HG02623 (cell line): ENCODE data around the gene SRMS.

Experiments used
- ATAC-seq: cut with Tn5 transposase; IDR thresholded peaks from one replicate; pipeline ENCODE4 v1.9.1; 2021; ENCODE audit warnings: moderate library complexity; ENCODE audit not compliant: unreplicated experiment

The SRMS gene

DNA sequence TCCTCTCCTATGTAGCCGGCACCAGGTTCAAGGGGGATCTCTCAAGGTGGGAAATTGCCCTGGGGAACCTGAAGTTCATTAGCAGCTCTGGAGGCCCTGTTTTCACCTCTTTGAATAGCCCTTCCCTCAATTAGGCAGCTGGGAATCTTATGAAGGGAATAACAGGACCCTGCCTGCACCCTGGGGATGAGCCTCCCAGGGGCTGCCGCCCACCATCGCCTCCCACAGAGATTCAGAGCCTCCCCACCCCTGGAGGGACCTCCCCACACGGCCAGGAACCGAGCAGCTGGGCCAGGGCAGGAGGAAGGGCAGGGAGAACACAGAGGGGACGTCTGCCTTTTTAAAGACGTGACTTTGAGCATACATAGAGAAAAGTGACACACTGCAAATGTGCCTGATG, 44.0 kb downstream of the SRMS start:
- ATAC-seq = no peak

- no peak for ATAC-seq
Observed at GRCh38 chr20:63502671-63503172, 44.8 kb downstream of the SRMS start.

- no peak for ATAC-seq
Observed at GRCh38 chr20:63501818-63502670, 45.5 kb downstream of the SRMS start.

DNA sequence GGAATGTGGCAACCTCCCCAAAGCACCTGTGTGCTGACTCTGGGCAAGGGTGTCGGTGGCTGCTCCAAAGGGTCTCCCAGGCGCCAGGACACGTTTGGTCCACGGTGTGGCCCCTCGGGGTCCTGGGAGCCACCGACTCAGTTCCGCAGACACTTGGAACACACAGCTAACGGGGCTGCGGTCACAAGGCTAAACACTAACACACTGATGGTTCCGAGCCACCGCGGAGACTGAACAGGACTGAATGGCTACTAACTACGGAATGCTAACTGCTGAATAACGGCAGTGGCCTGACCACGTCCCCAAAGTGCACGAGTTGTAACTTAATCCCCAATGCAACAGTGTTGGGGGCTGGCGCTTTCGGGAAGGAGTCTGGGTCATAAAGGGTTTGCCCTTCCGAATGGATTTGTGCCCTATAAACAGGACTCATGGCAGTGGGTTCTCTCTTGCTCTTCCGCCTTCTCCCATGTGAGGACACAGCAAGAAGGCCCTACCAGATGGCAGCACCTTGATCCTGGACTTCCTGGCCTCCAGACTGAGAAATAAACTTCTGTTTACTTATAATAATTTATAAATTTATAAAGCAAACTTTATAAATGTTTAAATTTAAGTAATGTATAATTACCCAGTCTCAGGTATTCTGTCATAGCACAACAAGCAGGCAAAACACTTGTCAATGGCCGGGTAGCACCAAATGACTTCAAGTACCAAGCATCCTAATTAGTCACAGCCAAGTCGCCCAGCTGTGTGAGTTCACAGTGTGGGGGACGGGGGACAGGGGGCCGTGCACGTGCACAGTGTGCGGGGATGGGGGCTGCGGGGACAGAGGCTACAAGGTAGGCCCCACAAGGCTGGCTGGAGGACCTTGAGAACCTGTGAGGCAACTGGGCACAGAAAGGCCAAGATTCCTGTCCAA, 46.4 kb downstream of the SRMS start:
- ATAC-seq = no peak

DNA sequence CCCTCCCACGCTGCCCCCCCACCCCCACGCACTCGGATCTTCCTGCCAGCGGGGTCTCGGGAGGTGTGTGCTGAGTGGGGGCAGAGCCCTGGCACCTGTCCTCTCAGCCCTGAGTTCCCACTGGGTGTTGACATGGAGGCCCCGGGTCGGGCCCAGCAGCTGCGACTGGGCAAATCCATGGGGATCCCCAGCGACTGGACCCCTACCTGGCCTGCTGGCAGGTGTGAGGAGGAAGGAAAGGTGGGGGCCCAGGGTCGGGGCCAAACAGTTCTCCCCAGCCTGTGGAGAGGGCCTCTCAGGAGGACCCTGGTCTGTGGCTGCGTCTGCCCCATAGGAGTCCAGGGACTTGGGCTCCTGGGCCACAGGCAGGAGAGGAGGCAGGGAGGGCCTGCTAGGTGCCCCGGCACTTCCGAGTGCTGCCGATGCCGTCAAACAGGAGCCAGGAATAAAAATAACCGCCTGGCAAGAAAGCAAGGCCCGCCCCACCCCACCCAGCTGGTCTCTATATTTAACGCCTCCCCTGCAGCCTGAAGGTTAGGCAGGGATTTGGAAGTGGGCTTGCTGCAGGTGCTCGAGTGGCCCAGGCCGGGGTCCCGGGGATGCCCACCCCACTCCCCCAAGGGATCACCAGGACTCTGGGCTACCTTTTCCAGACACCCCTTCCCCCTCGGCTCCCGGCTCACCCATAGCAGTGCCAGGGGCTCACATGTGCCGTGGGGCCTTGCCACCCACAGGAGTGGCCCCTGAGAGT, 47.2 kb downstream of the SRMS start:
- ATAC-seq = no peak

GRCh38 chr20:63499338-63499969, 48.1 kb downstream of the SRMS start:
- ATAC-seq = no peak

GRCh38 chr20:63498960-63499337, 48.6 kb downstream of the SRMS start, which contains the start of gene EEF1A2:
Gene EEF1A2 (minus strand): TSS chr20:63499083. CDS start chr20:63497763, 1,320 bp downstream.
- no peak for ATAC-seq

DNA sequence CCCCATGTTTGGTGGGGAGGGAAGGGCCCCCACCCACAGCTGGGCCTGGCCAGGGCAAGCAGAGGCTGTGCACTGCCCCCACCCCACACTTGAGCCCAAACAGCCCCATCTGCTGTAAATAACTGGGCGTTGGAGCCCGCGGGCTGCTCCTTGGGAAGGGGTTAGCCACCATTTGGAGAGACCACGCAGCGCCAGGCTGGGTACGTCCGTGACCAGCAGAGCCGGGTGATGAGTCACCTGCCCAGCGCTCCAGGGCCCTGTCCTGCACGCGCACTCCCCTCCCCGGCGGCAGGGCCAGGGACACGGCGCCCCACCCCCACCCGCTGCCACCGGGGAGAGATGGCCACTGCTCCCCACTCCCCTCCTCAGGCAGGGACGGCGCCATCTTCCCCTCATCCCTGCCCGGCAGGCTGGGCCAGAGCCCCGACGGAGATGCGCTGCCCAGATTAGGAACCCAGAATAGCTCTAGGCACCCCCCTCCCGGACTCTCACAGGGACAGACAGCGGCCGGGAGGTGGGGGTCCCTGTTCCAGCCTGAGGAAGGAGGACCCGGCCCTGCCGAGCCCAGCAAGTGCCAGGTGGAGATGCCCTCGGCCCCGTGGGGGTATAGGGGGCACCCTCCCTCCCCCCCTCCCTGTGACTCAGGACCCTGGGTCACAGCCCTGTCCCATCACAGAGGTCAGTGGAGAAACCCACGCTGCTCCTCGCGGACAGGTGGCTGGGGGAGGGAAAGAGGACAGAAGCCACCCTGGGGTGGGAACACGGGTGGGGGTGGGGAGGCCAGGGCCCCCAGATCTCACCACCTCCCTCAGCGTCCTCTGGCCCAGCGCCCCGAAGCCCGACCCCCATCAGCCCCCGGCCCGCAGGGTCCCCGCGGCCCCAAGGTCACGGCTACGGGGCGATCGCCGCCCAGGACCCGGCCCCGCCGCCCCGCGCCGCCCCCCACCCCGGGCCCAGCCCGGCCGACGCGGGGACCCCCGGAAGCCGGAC, 49.3 kb downstream of the SRMS start:
- ATAC-seq = no peak

- ATAC-seq = no peak
Observed at GRCh38 chr20:63497138-63497945, 50.2 kb downstream of the SRMS start.

GRCh38 chr20:63496596-63497120, 50.9 kb downstream of the SRMS start:
- no peak for ATAC-seq

DNA sequence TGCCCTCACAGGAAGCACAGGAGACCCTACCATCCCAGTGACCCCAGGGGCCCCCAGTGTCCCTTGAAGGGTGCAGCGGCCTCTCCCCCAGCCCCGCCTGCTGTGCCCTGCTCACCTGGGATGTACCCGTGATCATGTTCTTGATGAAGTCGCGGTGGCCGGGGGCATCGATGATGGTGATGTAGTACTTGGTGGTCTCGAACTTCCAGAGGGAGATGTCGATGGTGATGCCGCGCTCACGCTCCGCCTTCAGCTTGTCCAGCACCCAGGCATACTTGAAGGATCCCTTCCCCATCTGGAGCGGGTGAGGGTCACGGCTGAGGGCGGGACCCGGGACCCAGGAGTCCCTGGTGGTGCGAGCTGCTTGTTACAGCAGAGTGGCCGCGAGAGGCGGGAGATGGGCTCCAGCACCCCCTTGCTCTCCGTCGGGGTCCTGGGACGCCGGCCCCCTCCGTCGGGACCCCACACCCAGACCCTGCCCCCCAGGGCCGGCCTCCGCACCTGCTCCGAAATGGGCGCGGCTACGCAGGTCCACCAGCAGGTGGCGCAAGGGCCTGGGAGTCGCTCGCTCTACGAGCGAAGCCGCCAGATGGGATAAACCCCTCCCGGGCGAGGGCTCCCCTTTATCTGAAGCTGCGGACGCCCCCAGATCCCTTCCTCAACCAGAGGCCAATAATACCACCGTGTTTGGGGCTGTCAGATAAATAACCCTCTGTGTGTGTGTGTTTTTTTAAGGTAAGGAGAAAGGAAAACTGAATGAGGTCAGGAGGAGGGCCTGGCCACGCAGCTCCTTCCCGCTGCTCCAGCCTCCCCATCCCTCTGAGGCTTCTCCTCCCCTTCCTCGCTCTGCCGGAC, 51.6 kb downstream of the SRMS start:
- no peak for ATAC-seq

GRCh38 chr20:63495167-63495720, 52.3 kb downstream of the SRMS start:
- no peak for ATAC-seq

GRCh38 chr20:63494420-63495166, 53.0 kb downstream of the SRMS start:
- no peak for ATAC-seq

GRCh38 chr20:63494084-63494419, 53.5 kb downstream of the SRMS start:
- ATAC-seq = no peak

DNA sequence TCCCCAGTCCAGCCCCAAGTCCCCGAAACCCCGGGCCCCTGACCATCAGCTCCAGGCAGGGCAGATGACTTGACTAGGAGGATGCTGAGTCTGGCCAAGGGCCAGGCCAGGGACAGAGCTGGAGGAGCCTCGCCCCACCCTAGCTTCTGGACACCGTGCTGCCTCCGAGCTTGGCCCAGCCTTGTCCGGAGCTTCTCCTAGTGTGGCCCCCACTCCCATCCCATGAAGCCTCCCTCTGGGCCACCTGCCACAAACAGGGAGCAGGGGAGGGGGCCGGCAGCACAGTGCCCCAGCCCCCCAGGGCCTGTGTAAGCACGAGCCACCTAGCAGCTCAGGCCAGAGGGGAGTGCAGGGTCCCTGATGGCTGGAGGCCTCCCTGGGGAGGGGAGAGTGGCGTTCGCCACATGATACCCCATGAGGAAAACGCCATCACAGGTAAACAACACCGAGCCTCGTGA, 54.0 kb downstream of the SRMS start:
- ATAC-seq = no peak

DNA sequence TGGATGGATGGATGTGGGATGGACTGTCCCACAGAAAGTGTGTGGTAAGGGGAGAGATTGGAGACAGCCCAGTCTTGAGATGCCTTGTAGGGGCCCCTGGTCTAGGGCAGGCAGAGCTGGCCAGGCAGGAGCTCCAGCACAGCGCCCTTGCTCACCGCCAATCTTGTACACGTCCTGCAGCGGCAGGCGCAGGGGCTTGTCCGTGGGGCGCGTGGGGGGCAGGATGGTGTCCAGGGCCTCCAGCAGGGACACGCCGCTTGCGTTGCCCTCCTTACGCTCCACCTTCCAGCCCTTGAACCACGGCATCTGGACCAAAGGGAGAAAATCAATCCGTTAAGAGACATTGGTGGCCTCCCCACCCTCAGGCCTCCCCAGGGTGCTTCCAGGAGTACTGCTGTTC, 54.6 kb downstream of the SRMS start:
- no peak for ATAC-seq
